Islet of Langerhans (tissue), 1 donor: ENCODE data around the gene LGALS8.

Source experiments
- FAIRE-seq: peaks from one replicate; lab custom pipeline; 2011; peaks lifted over from hg19 to GRCh38; lab: Jason Lieb, UNC

Gene LGALS8

GRCh38 chr1:236602171-236602570, 78.4 kb downstream of the LGALS8 start:
- no peak for FAIRE-seq
